ENCODE data around the gene WIZ. TPM values are rescaled to one million over a fixed set of nuclear protein-coding genes. Genes with fewer than 3 reads are reported as not detected.

The WIZ gene
- total and polyA plus RNA-seq, 2 donors (not counting 1 experiment from before 2014, with no cell fraction given): 15.0 to 24.8 TPM

GRCh38 chr19:15418231-15418578 lies 31.6 kb downstream of the WIZ start:
- peaks cover 0 to 5% (median 0%) of the 10 kb centered on the region in 3 donors for H3K9me3 ChIP-seq (ENCODE audit: control extremely low read depth in 1 of 3, control insufficient read depth in 2 of 3, insufficient read depth in 1 of 3, low read length in 2 of 3)
- WGBS (ENCODE audit: insufficient coverage): 3% methylated on average over 14 of the region's 16 CpGs
- H3K79me2 ChIP-seq (ENCODE audit: control insufficient read depth, insufficient read depth, low read length): peaks cover 55% of the 10 kb centered on the region
- Mint-ChIP-seq H3K4me3 (peak overlapping the region; percentile 100), H3K27ac (peak overlapping the region; percentile 100), H3K4me1 (peaks cover 45% of the 10 kb centered on the region), H3K9me3 (ENCODE audit: insufficient read depth) (no peaks in the 10 kb centered on the region), H3K27me3 (no peaks in the 10 kb centered on the region)
- TF ChIP-seq EZH2 (IDR thresholded peaks at IDR 0.05; ENCODE audit: borderline replicate concordance, insufficient read depth, low read depth, low read length, poor library complexity, severe bottlenecking) (no peak), CTCF (IDR thresholded peaks at IDR 0.05) (no peak)
- H3K4me1 ChIP-seq (ENCODE audit: control insufficient read depth in 2 of 2, insufficient read depth in 2 of 2, low read length in 2 of 2): peaks cover 18 to 28% of the 10 kb centered on the region in 2 donors
- peak overlapping the region; percentile 30 to 97 (median 91) for H3K4me3 ChIP-seq (ENCODE audit: control extremely low read depth in 1 of 5, extremely low read depth in 1 of 5, insufficient read depth in 1 of 5, low read depth in 2 of 5, low read length in 4 of 5)
- intact Hi-C loops (cut with micrococcal nuclease): loop anchor here (2.0 kb wide), 1 partner anchor 83 kb away; no protein-coding TSS in a partner anchor
- DNase-seq: no peak
- ChIA-PET POLR2A (interaction anchor here (1.4 to 3.7 kb wide), 4 partner anchors 16 to 138 kb away, joined by 10 to 38 read pairs (median 14); partner anchors contain the start of gene AKAP8), CTCF (interaction anchor here (1.3 to 7.9 kb wide), 9 partner anchors 14 to 241 kb away, joined by 3 to 145 read pairs (median 10); partner anchors contain the start of gene AKAP8)
- H3K36me3 ChIP-seq (replicated peaks in 1 of 2; ENCODE audit: control extremely low read depth in 1 of 2, control insufficient read depth in 1 of 2, extremely low read depth in 1 of 2, insufficient read depth in 2 of 2, low read length in 1 of 2): peaks cover 0 to 23% of the 10 kb centered on the region in 2 experiments
- ATAC-seq (ENCODE audit: low read depth): no peak
- H3K27me3 ChIP-seq (replicated peaks in 1 of 4; ENCODE audit: control extremely low read depth in 1 of 4, control insufficient read depth in 3 of 4, insufficient read depth in 4 of 4, low read length in 3 of 4): no peaks in the 10 kb centered on the region
- H3K27ac ChIP-seq (ENCODE audit: low read length in 2 of 2): peak overlapping the region; percentile 68 to 85
- peak overlapping the region; percentile 88 for H3K4me2 ChIP-seq (replicated peaks; ENCODE audit: low read depth, low read length, poor library complexity, severe bottlenecking)
- H4K20me1 ChIP-seq (ENCODE audit: control insufficient read depth, insufficient read depth, low read length, poor library complexity, severe bottlenecking): peaks cover 45% of the 10 kb centered on the region
- H3K9ac ChIP-seq (ENCODE audit: low read length): peak overlapping the region; percentile 95
- H2AFZ ChIP-seq (ENCODE audit: insufficient read depth, low read depth, low read length, poor library complexity, severe bottlenecking): peak overlapping the region; percentile 78

GRCh38 chr19:15417699-15418098 lies 32.1 kb downstream of the WIZ start:
- 23% methylated on average over 7 of the region's 9 CpGs for WGBS (ENCODE audit: insufficient coverage)
- Mint-ChIP-seq H3K4me1 (peaks cover 50% of the 10 kb centered on the region), H3K4me3 (peak overlapping the region; percentile 100), H3K27me3 (no peaks in the 10 kb centered on the region), H3K27ac (peak overlapping the region; percentile 100), H3K9me3 (ENCODE audit: insufficient read depth) (no peaks in the 10 kb centered on the region)
- intact Hi-C loops (cut with micrococcal nuclease): loop anchor here (2.0 kb wide), 1 partner anchor 83 kb away; no protein-coding TSS in a partner anchor
- H3K27ac ChIP-seq (ENCODE audit: low read length in 2 of 2): peak overlapping the region; percentile 68 to 85
- TF ChIP-seq CTCF (IDR thresholded peaks at IDR 0.05) (no peak), EZH2 (IDR thresholded peaks at IDR 0.05; ENCODE audit: borderline replicate concordance, insufficient read depth, low read depth, low read length, poor library complexity, severe bottlenecking) (no peak)
- no peaks in the 10 kb centered on the region for H3K27me3 ChIP-seq (replicated peaks in 1 of 4; ENCODE audit: control extremely low read depth in 1 of 4, control insufficient read depth in 3 of 4, insufficient read depth in 4 of 4, low read length in 3 of 4)
- peaks cover 18 to 33% of the 10 kb centered on the region in 2 donors for H3K4me1 ChIP-seq (ENCODE audit: control insufficient read depth in 2 of 2, insufficient read depth in 2 of 2, low read length in 2 of 2)
- POLR2A ChIA-PET: interaction anchor here (3.7 kb wide), 1 partner anchor 38 kb away, joined by 38 read pairs; the partner anchor contains the start of gene AKAP8
- H4K20me1 ChIP-seq (ENCODE audit: control insufficient read depth, insufficient read depth, low read length, poor library complexity, severe bottlenecking): peaks cover 50% of the 10 kb centered on the region
- no peak for DNase-seq
- peak overlapping the region; percentile 78 for H2AFZ ChIP-seq (ENCODE audit: insufficient read depth, low read depth, low read length, poor library complexity, severe bottlenecking)
- H3K9ac ChIP-seq (ENCODE audit: low read length): peak overlapping the region; percentile 95
- H3K9me3 ChIP-seq (ENCODE audit: control extremely low read depth in 1 of 3, control insufficient read depth in 2 of 3, insufficient read depth in 1 of 3, low read length in 2 of 3): peaks cover 0 to under 1% (median 0%) of the 10 kb centered on the region in 3 donors
- H3K36me3 ChIP-seq (replicated peaks in 1 of 2; ENCODE audit: control extremely low read depth in 1 of 2, control insufficient read depth in 1 of 2, extremely low read depth in 1 of 2, insufficient read depth in 2 of 2, low read length in 1 of 2): peaks cover 0 to 26% of the 10 kb centered on the region in 2 experiments
- CTCF ChIA-PET: interaction anchor here (1.0 to 7.9 kb wide), 4 partner anchors 38 to 136 kb away, joined by 3 to 145 read pairs (median 18); partner anchors contain the start of gene AKAP8
- peak overlapping the region; percentile 30 to 97 (median 91) for H3K4me3 ChIP-seq (ENCODE audit: control extremely low read depth in 1 of 5, extremely low read depth in 1 of 5, insufficient read depth in 1 of 5, low read depth in 2 of 5, low read length in 4 of 5)
- peaks cover 60% of the 10 kb centered on the region for H3K79me2 ChIP-seq (ENCODE audit: control insufficient read depth, insufficient read depth, low read length)
- peak overlapping the region; percentile 88 for H3K4me2 ChIP-seq (replicated peaks; ENCODE audit: low read depth, low read length, poor library complexity, severe bottlenecking)
- ATAC-seq (ENCODE audit: low read depth): no peak

Data from B cell (primary cell).